ENCODE data around the gene PRKAG2.

Gene PRKAG2

GRCh38 chr7:151859111-151859947 is 17.6 kb downstream of the PRKAG2 start:
- in situ Hi-C loops (cut with HindIII; ENCODE audit: low pct_ligation_motif_present, low pct_unique_long_range_greater_than_20kb, low sequenced_read_pairs), result no loop called here

GRCh38 chr7:151858456-151858855 is 18.5 kb downstream of the PRKAG2 start:
- no peak for DNase-seq
- in situ Hi-C loops (cut with HindIII; ENCODE audit: low pct_ligation_motif_present, low pct_unique_long_range_greater_than_20kb, low sequenced_read_pairs), result no loop called here

More at GRCh38 chr7:151859111-151859947, 17.6 kb downstream of the PRKAG2 start:
- no peak for DNase-seq

- no peak for DNase-seq
- in situ Hi-C loops (cut with HindIII; ENCODE audit: low pct_ligation_motif_present, low pct_unique_long_range_greater_than_20kb, low sequenced_read_pairs), result no loop called here
Measured at GRCh38 chr7:151857866-151858450, 19.0 kb downstream of the PRKAG2 start.

- in situ Hi-C loops (cut with HindIII; ENCODE audit: low pct_ligation_motif_present, low pct_unique_long_range_greater_than_20kb, low sequenced_read_pairs), result no loop called here
- DNase-seq, result no peak
Measured at GRCh38 chr7:151857412-151857811, 19.5 kb downstream of the PRKAG2 start.

GRCh38 chr7:151856516-151856915 is 20.4 kb downstream of the PRKAG2 start:
- in situ Hi-C loops (cut with HindIII; ENCODE audit: low pct_ligation_motif_present, low pct_unique_long_range_greater_than_20kb, low sequenced_read_pairs), result no loop called here
- no peak for DNase-seq

- no peak for DNase-seq
- in situ Hi-C loops (cut with HindIII; ENCODE audit: low pct_ligation_motif_present, low pct_unique_long_range_greater_than_20kb, low sequenced_read_pairs), result no loop called here
Measured at GRCh38 chr7:151856098-151856497, 20.8 kb downstream of the PRKAG2 start.

GRCh38 chr7:151854720-151855071 is 22.2 kb downstream of the PRKAG2 start:
- in situ Hi-C loops (cut with HindIII; ENCODE audit: low pct_ligation_motif_present, low pct_unique_long_range_greater_than_20kb, low sequenced_read_pairs), result no loop called here
- no peak for DNase-seq

- no peak for DNase-seq
- in situ Hi-C loops (cut with HindIII; ENCODE audit: low pct_ligation_motif_present, low pct_unique_long_range_greater_than_20kb, low sequenced_read_pairs), result no loop called here
Measured at GRCh38 chr7:151853896-151854719, 22.8 kb downstream of the PRKAG2 start.

GRCh38 chr7:151852486-151853396 is 24.2 kb downstream of the PRKAG2 start:
- in situ Hi-C loops (cut with HindIII; ENCODE audit: low pct_ligation_motif_present, low pct_unique_long_range_greater_than_20kb, low sequenced_read_pairs), result no loop called here
- DNase-seq, result no peak

GRCh38 chr7:151851782-151852181 is 25.1 kb downstream of the PRKAG2 start:
- in situ Hi-C loops (cut with HindIII; ENCODE audit: low pct_ligation_motif_present, low pct_unique_long_range_greater_than_20kb, low sequenced_read_pairs), result no loop called here

GRCh38 chr7:151851145-151851751 is 25.7 kb downstream of the PRKAG2 start:
- in situ Hi-C loops (cut with HindIII; ENCODE audit: low pct_ligation_motif_present, low pct_unique_long_range_greater_than_20kb, low sequenced_read_pairs), result no loop called here
- DNase-seq, result no peak

More at GRCh38 chr7:151851782-151852181, 25.1 kb downstream of the PRKAG2 start:
- DNase-seq, result no peak

GRCh38 chr7:151850491-151851124 is 26.3 kb downstream of the PRKAG2 start:
- no peak for DNase-seq
- in situ Hi-C loops (cut with HindIII; ENCODE audit: low pct_ligation_motif_present, low pct_unique_long_range_greater_than_20kb, low sequenced_read_pairs), result no loop called here

- DNase-seq, result no peak
- in situ Hi-C loops (cut with HindIII; ENCODE audit: low pct_ligation_motif_present, low pct_unique_long_range_greater_than_20kb, low sequenced_read_pairs), result no loop called here
Measured at GRCh38 chr7:151849879-151850260, 27.0 kb downstream of the PRKAG2 start.

- in situ Hi-C loops (cut with HindIII; ENCODE audit: low pct_ligation_motif_present, low pct_unique_long_range_greater_than_20kb, low sequenced_read_pairs), result no loop called here
- DNase-seq, result no peak
Measured at GRCh38 chr7:151849008-151849878, 27.7 kb downstream of the PRKAG2 start.

GRCh38 chr7:151847681-151848081 is 29.2 kb downstream of the PRKAG2 start:
- in situ Hi-C loops (cut with HindIII; ENCODE audit: low pct_ligation_motif_present, low pct_unique_long_range_greater_than_20kb, low sequenced_read_pairs), result no loop called here
- DNase-seq, result no peak

GRCh38 chr7:151847136-151847535 is 29.8 kb downstream of the PRKAG2 start:
- in situ Hi-C loops (cut with HindIII; ENCODE audit: low pct_ligation_motif_present, low pct_unique_long_range_greater_than_20kb, low sequenced_read_pairs), result no loop called here
- DNase-seq, result no peak
